Ishikawa (cell line): ENCODE measurements around the gene RMND1.

Experiments
- EGR1 ChIP-seq: IDR thresholded peaks from 2 replicates; pipeline ENCODE4 v1.6.1; 2012
- EP300 ChIP-seq: IDR thresholded peaks from 2 replicates; pipeline ENCODE4 v1.6.1; 2012; ENCODE audit warnings: borderline replicate concordance
- MAX ChIP-seq: IDR thresholded peaks from 2 replicates; pipeline ENCODE4 v1.6.1; 2012
- RAD21 ChIP-seq: IDR thresholded peaks from 2 replicates; pipeline ENCODE4 v1.6.1; 2012; ENCODE audit warnings: low read depth

GRCh38 chr6:151388236-151388635 lies 63.7 kb downstream of the RMND1 start:
- no peak for TF ChIP-seq MAX
- no peak for TF ChIP-seq EP300
- no peak for TF ChIP-seq RAD21
- no peak for TF ChIP-seq EGR1
